ENCODE measurements around the gene AMZ1.

The AMZ1 gene

DNA sequence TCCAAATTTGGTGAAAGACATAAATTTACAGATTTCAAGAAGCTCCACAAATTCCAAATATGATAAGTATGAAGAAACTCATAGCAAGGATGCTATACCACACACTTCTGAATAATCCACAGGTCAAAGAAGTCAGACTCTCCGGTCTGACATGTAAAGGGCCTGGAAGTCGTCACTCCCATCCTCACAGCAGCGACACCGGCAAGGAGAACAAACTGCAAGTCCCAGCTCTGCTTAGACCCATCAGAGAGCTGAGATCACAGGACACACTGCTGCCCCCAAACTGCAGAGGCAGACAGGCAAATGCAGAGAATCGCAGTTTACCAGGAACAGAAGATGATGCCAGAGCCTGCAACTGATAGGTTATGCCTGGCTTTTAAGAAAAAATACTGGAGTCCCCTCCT is 62.0 kb downstream of the AMZ1 start:
- no peak for DNase-seq (ENCODE audit: low read depth)

DNA sequence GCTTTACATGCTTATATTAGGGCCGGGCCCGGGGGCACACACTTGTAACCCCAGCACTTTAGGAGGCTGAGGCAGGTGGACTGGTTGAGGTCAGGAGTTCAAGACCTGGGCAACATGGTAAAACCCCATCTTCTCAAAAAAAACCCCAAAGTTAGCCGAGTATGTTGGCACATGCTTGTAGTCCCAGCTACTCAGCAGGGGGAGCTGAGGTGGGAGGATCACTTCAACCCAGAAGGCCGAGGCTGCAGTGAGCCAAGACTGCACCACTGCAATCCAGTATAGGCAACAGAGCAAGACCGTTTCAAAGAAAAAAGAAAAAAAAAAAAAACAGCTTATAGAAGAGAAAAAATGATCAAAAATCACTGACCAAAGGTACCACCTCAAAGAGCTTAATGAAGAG is 63.1 kb downstream of the AMZ1 start:
- DNase-seq (ENCODE audit: low read depth), result no peak

DNA sequence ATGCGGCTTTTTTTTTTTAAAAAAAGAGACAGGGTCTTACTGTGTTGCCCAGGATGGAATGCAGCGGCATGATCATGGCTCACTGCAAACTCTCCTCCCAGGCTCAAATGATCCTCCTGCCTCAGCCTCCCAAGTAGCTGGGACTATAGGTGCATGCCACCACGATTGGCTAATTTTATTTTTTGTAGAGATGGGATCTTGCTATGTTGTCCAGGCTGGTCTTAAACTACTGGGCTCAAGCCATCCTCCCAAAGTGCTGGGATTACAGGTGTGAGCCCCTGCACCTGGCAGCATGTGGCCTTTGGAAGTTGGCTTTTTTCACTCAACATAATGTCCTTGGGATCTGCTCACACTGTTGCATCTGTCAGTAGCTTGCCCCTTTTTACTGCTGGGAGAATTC is 65.1 kb downstream of the AMZ1 start:
- DNase-seq (ENCODE audit: low read depth), result no peak

DNA sequence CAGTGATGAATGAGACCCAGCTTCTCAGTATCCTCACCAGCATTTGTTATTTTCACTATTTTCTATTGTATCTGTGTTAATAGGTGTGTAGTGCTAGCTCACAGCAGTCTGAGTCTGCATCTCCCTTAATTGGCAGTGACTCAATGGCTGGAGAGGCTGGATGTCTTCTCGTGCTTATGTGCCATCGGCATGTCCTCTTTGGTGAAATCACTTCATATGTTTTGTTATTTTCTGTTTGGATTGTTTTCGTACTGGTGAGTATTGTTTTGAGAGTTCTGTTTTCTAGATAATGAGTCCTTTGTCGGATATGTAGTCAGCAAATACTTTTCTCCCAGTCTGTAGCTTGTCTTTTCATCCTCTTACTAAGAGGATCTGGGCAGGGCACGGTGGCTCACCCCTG is 66.1 kb downstream of the AMZ1 start:
- DNase-seq (ENCODE audit: low read depth), result no peak

DNA sequence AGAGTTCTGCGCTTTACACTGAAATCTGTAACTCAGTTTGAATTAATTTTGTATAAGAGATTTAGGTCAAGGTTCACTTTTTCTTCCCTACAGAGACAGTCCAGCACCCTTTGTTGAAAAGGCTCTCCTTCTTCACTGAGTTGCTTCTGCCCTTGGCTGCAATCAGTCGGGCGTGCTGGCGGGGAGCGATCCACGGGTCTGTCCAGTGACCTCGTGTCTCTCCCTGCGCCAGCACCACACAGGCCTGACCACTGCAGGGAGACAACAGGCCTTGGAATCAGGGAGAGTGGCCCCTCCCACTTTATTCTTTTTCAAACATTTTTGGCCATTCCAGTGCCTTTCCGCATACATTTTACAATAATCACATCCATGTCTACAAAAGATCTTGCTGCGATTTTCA is 66.9 kb downstream of the AMZ1 start:
- DNase-seq (ENCODE audit: low read depth), result no peak

DNA sequence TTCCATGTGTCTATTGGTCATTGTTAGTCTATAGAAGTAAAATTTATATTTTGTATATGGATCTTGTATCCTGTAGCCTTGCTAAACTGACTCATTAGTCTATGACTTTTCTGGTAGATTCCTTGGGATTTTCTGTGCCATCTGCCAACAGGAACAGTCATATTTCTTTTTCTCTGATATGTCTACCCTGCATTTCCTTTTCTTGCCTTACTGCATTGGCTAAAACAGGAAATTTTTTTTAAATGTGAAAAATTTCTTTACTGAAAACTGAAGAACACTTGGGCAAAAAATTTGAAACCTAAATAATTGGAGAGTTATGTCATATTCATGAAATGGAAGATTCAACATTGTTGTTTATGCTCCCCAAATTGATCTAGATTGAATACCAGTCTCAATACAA is 67.5 kb downstream of the AMZ1 start:
- no peak for DNase-seq (ENCODE audit: low read depth)

DNA sequence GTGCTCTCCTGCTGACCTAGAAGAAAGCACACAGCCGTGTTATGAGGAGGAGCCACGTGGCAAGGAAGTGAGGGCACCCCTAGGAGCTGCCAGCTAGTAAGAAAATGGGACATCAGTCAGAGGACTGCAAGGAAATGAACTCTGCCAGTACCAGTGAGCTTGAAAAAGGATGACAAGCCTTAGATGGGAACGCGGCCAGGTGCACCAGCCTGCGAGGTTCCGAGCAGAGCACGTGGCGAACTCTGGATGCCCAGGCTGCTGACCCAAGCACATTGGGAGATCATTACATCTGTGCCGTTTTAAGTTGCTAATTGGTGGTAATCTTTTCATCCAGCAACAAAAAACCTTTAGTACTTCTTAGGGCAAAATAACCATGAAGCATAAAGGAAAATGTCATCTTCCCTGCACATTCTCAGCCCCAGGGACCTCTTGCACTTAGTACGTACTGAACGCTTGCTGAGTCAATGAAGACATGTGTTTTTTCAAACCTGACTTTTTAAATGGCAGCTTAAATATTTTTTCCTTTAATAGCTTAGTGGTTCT is 69.4 kb downstream of the AMZ1 start:
- DNase-seq (ENCODE audit: low read depth), result no peak

DNA sequence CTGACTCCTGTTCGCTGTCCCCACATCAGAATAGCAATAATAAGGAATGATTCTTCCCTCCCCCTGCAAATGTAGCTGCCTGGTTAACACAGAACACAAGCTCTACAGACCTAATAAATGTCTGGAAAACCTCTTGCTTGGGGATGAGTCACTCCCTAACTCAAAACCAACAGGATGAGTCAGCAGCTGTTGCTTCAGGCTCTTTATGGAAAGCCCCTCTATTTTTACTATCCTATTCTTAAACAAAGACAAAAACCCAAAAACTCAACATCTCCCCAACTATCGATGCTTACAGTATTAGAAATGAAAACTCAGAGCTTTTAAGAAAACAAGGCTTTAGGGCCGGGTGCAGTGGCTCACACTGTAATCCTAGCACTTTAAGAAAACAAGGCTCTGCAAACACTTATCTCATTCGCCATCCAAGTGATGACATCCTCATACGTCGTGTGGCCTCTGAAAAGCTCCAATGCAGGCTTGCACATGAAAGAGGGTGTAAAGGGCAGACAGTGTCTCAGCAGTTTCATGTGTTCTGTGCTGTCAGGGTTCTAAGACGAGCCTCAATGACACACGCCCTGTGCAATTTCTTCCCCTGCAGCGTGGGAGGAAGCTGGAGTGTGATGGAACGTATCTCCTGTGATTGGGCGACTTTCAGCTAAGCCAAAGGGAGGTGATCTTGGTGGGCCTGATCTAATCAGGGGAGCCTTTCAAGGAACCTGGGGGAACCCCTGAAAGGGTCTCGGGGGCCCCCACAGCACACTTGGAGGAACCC is 70.1 kb downstream of the AMZ1 start:
- peak; percentile 28 for DNase-seq (ENCODE audit: low read depth)

DNA sequence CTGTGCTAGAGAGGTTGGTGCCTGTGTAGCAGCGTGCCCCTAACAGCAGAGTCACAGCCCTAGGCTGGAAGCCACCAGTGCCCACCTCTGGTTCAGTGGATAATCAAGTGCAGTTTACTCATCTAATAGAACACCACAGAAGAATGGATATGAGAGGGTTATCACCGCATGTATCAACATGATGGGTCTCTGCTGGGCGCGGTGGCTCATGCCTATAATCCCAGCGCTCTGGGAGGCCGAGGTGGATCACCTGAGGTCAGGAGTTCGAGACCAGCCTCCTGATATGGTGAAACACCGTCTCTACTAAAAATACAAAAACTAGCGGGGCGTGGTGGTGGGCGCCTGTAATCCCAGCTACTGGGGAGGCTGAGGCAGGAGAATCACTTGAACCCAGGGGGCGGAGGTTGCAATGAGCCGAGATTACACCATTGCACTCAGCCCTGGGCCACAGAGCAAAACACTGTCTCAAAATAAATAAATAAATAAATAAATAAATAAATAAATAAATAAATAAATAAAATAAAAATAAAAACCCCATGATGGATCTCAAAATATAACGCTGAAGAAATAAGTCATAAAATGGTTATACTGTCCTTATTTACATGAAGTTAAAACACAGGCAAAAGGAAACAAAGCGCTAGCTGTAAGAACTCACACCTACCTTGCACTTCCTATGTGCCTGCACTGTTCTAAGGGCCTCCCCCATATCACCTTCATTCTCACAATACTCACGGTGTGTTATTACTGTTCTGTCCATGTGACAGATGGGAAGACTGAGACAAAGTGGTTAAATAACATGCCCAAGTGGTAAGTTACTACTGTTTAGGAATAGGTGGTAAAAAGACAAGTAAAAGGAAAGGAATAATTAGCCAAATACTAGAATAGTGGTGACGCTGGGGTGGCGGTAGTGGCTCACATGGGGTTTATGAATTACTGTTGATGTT is 70.9 kb downstream of the AMZ1 start:
- DNase-seq (ENCODE audit: low read depth), result no peak

DNA sequence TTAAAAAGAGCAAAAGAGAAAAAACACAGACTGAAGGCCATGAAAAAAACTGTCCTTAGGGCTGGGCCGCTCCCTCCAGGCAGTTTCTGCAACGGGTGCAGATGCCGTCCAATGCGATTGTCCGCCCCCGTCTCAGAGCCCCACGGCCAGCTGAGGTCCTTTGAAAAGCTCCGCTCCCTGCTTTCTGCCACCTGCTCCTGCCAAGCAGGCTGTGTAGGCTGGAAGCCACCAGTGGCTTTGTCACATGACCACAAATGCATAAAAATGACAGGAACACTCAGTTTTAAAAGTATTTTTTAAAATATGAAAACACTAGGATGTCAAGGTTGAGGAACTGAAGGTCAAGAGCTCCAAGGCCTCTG is 71.7 kb downstream of the AMZ1 start:
- no peak for DNase-seq (ENCODE audit: low read depth)

DNA sequence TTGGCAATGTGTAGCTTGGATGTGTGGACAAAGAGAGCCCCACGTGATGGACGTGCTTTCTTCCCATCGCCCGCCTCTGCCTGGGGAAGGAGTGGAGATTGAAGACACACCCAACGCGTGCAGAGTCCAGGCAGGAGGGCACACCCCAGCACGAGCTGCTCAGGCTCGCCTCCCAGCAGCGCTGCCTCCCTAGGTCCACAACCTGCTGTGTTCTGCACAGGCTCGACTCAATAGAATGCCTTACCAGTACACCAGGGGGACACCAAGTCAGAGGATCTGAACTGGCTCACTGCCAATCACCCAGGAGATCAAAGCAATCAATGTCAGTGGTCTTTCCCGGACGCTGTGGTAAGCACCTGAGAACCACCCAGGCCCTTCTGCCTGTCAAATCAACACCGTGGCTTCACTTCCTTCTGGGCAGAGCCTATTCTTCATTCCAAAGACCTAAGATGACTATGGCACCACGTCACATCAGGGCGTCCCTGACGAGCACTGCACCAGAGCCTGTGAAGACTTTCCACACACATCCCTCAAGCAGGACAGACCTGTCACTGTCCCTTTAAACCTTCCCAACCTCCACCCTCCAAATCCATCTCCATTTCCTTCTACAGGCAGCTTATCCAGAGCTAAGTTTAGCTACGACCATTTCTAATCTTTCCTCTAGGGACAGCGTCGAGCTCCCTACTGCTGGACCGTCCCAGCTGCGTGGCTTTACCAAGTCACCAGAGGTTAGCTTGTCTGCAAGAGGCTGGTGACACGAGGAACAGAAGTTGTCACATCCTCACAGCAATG is 72.3 kb downstream of the AMZ1 start:
- no peak for DNase-seq (ENCODE audit: low read depth)

DNA sequence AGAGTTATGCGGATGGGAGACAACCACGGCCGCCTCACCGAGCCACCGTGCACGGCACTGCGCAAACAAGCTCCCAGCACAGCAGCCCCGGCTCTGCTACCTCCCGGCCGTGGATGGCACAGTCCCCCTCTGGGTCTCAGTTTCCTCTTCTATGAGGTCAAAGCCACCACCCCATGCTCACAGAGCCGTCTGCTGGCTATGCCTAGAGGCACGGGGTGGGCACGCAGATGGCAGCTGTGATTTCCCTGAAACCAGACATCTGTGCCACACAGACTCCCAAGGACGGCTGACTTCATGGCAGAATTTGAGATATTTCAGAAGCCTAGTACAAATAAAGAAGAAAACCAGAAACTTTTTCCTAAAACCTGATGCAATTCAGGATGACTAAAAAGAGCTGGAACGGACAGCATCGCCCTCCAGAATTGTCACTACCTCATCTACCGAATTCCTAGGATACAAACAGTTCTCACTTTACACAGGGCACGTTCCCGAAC is 73.2 kb downstream of the AMZ1 start:
- no peak for DNase-seq (ENCODE audit: low read depth)

DNA sequence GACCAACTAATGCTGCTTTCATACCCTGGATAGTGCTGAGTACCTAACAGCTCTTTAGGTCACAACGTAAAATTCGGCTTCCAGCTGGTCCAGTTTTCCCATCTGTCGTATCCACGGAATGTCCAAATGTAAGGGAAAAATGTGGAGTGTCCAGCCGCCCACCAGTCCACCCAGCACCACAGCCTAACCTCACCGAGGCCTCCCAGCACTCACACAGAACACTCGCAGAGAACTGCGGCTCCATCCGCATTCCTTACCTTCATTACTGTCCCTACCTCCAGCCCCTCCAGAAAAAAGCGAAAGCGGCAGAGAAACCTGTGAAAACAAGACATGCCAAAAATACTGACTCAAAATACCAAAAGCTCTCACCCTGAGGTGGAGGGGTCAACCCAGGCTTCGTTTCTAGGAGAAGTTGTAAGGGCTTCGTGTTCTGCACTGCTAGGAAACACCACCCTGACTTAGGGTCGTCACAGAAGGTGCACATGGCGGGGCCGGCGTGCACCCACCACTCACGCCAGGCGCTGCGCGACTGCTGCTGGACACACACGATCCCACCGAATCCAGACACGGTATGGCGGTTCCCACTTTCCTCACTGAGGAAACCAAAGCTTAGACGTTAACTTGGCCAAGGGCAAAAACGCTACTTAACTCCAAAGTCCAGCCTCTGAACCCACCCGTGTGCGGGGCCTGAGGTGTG is 73.9 kb downstream of the AMZ1 start:
- no peak for DNase-seq (ENCODE audit: low read depth)

DNA sequence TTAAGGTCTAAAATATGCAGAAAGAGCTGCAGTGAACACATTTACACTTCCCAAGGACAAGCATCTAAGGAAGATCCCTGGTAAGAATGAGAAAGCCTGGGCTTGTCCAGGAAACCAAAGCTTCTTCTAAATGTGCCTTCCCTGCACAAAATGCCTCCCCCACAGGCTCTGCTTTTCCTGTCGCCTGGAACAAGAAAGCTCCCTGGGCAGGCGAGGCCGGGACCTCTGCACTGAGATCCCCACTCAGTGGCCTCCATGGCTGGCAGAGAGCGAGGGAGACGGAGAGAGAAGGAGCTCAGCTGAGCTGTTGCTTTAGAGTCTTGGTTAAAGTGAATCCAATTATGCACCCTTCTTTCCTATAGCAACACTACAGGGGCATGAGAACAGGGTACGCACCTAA is 75.6 kb downstream of the AMZ1 start:
- DNase-seq (ENCODE audit: low read depth), result no peak

DNA sequence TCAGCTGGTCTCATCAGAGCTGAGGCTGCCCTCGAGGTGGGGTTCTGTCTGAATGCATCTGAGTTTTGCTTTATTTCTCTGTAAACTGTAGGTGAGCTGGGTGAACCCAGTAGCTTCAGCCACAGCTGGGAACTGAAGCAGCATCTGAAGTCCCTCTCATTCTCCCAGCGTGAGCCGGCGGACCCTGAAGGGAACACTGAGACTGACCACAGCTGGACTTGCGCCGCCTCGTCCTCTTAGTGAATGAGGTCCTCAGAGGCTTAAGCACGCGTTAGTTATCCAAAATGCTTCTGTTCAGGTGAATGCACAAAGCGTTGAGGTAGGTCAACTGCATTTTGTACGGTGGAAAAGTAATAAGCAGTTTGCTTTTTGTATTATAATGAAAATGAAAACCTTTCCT is 76.6 kb downstream of the AMZ1 start:
- no peak for DNase-seq (ENCODE audit: low read depth)
